Neural progenitor cell (in vitro differentiated cells): ENCODE measurements around the gene SLX4IP.

Experiments used
- CTCF ChIP-seq: fragments of 200-600 bp; sonication (generic); IDR thresholded peaks from 2 replicates; pipeline ENCODE4 v1.5.1; 2017; ENCODE audit warnings: antibody characterized with exemption, mild to moderate bottlenecking
- EZH2phosphoT487 ChIP-seq: fragments of 200-600 bp; sonication (generic); IDR thresholded peaks from 2 replicates; pipeline ENCODE4 v1.6.1; 2017; ENCODE audit warnings: antibody characterized with exemption

GRCh38 chr20:10573951-10574339 lies 138.8 kb downstream of the SLX4IP start:
- no peak for TF ChIP-seq EZH2phosphoT487
- TF ChIP-seq CTCF = no peak
